Stimulated activated CD8-positive, alpha-beta memory T cell treated with anti-CD3 and anti-CD28 coated beads, Interleukin-12 subunit alpha, Interleukin-12 subunit beta, amount 100 ng/mL, for 24 hours (primary cell): ENCODE results near the gene NRIP2.

Experiments used
- DNase-seq: peaks from one replicate; pipeline ENCODE4 v3.0.0-alpha.2; 2020; ENCODE audit errors: extremely low read depth

The NRIP2 gene

DNA sequence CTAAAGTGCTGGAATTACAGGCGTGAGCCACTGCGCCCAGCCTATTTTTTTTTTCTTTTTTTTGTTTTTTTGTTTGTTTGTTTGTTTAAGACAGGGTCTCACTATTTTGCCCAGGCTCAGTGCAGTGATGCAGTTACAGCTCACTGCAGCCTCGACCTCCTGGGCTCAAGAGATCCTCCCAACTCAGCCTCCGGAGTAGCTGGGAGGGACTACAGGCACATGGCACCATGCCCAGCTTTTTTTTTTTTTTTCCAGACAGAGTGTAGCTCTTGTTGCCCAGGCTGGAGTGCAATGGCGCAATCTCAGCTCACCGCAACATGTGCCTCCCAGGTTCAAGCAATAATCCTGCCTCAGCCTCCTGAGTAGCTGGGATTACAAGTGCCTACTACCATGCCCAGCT is 28.1 kb downstream of the NRIP2 start:
- no peak for DNase-seq

DNA sequence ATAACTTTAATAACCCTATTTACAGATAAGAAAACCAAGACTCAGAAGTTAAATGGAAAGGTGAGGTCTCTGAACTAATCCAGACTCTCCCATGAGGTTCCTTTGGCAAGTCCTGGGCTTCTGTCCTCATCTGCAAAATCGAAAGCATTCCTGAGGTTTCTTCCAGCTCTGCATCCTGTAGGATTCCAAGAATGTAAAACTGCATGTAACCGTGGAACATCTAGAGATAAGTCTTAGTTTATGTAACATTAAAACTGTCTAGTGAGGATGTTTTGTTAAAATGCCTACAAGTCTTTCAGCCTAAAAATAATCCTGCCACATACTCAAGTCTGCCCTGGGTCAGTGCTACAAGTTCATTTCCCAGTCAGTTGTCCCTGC is 29.7 kb downstream of the NRIP2 start:
- DNase-seq = no peak

DNA sequence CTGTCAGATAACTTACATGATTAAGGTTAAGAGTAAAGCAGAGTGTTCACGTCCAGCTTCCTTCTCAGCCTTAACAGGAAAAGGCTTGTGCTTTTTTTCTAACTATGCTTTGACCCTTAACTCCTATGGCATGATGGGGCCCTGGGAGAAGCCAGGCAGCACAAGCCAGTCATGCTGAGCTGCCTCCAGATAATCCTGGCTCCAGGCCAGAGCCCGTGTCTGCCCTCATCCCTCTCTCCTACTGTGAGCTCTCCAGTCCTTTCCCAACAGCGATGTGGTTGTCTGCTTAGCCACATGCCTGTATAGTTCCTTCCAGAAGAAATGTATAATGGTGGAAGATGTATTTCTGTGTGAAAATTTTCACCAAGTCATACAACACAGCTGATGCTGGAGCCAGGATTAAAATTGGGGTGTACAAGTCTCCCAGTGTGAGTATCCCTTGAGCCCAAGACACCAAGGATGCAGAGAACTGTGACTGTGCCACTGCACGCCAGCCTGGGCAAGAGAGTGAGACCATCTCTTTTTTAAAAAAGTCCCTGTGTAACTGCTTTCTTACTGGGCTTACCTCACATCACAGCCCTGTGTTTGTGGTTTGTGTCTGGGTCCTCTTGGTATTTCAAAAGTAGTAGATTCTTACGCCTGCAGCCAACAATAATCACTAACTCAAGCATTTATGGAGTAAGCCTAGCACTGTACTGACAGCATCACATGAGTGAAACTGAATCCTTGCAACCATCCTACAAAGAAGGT is 30.3 kb downstream of the NRIP2 start:
- DNase-seq = no peak

DNA sequence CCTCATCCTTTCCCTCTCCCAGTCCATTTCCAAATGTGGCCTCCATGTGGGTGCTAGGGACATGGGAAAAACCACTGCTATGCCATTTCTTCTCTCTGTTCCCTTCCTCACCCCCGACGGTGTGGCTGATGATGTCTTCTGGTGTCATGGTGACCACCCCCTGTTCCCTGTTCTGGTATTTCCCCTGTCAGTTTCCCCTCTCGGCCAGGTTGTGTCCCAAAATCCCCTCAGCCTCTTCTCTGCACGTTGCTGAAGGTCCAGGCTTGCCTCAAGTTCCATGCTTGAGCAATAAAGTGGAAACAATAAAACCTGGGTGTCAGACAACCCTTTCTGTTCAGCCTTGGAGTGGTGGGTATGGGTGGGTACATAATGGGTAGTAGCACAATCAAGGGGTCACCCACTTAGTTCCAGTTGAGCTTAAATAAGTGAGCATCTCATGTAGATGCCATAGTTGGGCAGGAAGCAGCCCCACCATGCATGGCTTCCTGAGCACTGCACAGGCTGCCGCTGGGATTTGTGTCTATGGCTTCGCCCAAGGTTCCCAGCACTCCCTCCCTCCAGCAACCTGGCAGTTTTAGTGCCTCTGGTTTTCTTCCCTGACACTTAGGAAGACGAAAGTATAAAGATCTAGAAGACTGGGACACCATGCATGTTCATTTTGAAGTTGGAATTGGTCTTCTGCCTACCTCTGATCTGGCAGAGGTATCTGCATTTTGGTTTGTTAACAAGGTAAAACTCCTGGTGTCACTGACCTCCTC is 31.0 kb downstream of the NRIP2 start:
- no peak for DNase-seq

DNA sequence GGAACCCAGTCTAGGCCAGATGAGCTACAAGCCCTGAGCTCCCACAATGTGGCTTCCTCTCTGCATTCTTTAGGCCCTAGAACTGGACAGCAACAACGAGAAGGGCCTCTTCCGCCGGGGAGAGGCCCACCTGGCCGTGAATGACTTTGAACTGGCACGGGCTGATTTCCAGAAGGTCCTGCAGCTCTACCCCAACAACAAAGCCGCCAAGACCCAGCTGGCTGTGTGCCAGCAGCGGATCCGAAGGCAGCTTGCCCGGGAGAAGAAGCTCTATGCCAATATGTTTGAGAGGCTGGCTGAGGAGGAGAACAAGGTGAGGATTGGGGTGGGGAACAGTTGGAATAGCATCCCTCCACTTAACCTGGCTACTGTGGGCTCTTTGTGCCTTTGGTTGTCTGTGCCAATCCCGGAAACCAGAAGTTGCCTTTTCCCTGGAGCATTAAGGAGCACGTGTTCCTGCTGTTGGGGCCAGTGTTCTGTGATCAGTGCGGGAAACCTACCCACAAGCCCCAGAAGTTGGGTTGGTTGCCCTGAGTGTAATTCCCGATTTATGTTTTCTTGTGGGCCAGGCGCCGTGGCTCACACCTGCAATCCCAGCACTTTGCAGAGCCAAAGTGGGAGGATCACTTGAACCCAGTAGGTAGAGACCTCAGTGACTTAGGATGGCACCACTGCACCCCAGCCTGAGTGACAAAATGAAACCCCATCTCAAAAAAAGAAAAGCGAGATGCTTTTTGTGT is 33.6 kb downstream of the NRIP2 start:
- no peak for DNase-seq

DNA sequence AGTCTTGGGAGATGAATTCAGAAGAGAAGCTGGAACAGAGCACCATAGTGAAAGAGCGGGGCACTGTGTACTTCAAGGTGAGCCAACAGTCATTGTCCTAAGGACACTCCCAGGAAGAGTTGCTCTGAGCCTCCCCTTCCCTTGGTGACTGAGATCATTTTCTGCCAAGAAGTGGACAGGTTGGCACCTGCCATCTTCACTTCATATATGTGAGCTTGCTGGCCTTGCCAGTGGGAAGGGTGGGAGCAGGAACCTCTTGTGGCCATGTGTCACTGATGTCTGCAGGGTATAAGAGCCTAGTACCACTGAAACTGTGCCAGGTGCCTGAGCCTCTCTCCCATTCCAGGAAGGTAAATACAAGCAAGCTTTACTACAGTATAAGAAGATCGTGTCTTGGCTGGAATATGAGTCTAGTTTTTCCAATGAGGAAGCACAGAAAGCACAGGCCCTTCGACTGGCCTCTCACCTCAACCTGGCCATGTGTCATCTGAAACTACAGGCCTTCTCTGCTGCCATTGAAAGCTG is 34.7 kb downstream of the NRIP2 start:
- DNase-seq = no peak

DNA sequence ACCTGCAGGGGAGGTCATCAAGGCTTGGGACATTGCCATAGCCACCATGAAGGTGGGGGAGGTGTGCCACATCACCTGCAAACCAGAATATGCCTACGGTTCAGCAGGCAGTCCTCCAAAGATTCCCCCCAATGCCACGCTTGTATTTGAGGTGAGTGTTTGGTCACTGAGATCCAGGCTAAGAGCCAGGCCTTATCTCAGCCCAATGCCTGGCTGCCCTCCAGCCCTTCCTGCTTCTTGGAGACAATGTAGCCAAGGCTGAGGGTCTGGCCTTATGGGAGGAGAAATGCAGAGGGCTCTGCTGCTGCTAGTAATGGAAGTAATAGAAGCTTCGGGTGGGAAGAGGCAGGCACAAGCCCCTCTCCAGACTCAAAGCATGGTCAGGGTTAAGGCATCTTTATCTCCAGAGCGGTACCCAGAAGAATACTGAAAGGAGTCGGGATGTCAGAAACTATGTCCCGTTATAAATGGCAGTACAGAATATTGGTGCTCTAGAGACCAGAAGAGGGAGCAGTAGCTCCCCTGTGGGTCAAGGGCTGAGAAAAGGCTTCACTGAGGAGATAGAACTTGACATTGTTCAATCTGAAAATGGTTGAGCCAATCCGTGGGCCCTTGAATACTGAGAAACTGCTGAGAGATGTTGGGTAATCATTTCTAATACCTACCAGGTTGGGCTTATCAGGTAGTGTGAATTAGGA is 37.0 kb downstream of the NRIP2 start:
- DNase-seq = no peak

DNA sequence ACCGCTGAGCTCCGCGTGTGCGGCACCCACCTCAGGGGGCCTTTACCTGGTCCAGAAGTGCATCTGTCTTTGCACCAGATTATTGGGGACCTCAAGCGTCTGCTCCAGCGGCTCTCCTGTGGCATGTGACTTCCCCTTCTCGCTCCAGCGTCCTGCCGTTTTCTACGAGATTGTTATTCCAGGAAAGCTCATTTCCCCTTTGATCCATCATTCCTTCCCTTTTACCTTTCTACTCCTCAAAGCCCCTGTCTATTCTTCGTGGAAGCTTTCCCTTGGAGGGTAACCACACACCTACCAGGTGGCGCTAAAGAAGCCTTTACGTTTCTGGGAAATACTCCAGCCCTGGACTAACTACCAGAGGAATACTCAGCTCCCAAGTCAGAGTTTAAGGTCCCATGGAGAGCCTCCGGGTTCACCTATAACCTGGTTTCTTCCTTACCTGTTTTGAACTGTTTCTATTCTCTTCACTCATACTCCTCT is 38.6 kb downstream of the NRIP2 start:
- DNase-seq = no peak

DNA sequence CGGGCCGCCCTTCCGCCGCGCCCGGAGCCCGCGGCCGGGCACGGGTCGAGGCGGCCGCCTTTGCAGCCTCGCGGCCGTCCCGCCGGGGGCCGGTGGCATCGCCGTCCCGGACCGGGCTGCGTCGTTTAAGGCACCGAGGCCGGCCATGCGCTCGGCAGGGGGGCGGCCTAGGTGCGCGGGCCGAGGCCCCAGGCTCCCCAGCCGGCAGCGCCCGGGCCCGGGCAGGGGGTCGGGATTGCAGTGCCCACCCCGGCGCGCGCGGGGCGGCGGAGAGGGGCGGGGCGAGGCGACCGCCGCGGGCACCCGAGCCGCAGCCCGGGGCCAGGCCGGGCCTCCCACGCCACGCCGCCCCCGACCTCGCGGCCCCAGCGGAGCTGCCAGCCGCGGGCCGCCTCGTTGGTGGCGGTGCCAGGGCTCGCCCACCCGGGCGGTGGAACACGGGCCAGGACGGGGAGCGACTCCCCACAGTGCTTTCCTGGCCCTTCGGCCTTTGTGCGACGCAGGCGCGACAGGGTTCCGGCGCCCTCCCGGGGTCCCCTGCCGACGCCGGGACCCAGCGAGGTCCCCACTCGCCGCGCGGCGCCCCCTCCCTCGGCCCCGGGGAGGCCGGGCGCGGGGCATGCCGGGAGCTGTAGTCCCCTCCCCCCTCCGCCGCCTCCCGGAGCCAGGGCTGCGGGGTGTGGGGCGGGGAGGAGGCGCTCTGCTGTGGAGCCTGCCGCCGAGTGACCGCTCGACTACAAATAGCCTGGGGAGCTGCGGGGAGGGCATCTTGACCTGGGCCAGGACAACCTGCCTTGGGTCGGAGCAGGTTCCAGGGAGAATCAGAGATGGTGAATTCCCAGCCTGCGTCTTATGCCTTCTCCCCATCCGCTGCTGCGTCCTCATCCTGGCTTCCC is 39.3 kb downstream of the NRIP2 start:
- peak; percentile 46 for DNase-seq

DNA sequence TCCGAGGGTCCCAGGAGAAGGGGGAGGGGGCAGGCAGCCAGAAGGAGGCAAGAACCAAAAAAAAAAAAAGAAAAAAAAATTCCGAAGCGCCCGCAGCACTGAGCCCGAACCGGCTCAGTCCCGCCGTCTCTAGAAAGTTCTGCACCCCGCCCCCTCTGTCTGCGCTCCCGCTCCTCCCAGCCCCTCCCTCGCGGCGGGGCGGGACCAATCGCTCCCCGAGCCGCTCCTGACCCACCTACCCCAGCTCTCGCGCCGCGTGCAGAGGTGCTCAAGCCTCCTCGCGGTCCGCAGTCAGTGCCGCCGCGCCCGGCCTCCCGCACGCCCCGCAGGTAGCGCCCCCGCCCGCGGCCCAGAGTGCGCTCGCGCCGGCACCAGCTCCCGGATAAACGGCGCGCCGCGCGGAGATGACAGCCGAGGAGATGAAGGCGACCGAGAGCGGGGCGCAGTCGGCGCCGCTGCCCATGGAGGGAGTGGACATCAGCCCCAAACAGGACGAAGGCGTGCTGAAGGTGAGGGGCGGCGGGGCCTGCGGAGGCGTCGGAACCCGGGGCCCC is 40.0 kb downstream of the NRIP2 start, which contains the start of gene FKBP4:
Gene FKBP4, plus strand, starts transcription at position 235 of the 554 bp plus-strand sequence. Its CDS starts 170 bp downstream, at position 405.
- peak; percentile 78 for DNase-seq

DNA sequence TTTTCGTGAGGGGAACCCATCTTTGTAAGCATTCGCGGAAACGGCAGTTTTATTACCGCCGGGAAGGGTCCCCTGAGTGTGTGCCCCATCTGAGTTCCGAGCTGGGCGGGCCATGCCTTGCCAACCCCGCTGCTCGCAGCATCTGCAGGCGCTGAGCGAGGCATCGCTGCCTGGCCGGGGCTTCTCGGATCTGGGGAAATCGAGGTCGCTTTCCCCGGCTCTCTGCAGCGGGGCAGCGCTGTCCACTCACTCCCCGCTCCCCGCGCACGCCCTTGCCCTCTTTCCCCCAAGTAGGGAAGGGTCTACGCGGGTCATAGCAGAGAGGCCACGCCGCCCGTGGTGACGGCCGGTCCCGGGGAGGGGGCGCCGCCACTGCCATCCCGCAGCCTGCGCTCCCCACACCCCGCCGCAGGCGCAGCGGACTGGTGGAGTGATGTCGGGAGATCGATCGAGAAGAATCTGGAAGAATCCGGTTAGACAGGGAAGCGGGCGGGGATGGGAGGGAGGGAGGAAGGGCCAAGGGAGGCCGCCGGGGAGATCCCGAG is 40.6 kb downstream of the NRIP2 start:
- no peak for DNase-seq

DNA sequence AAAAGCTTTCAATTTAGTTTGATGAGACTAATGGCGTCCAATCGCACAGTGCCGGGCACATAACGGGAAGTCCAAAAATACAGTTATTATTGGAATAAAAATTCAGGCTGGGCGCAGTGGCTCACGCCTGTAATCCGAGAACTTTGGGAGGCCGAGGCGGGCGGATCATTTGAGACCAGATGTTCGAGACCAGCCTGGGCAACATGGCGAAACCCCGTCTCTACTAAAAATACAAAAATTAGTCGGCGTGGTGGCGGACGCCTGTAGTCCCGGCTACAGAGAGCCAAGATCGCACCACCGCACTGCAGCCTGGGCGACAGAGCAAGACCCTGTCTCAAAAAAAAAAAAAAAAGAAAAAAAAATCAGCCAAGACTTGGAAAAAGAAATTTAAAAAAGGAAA is 41.3 kb downstream of the NRIP2 start:
- no peak for DNase-seq

DNA sequence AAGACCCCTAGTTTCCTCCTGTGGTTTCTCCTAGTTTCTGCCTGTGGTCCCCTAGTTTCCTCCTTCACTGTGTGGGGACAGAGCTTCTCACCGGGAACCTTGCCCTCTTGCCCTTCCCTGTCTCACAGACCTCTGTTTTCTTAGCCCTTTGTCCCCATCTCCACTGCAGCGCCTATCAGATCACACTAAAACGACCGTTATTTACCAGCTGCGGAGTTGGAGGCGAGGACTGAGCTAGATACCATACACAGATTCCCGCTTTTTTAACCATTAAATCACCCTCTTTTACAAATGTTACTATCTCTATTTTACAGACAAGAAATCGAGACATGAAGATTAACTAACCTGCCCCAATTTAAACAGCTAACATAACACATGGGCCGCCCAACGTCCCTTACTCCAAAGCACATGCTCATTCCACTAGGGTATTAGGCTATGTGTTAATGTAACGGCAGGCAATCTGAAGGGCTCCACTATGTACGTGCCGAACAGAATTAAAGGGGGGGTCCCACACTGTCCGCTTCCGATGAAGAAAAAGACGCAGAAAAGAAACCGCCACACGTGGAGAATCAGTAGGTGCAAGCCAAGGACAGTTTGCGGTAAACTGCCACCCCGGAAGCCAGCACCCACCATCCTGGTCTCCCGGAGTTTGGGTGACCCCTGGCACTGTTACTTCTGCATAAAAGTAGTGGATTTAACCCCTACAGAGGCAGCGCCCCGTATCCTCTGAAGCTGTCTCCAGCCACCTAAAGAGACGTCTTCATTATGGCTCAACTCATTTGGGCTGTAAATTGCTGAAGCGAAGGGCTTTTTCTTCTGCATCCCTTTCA is 41.9 kb downstream of the NRIP2 start:
- no peak for DNase-seq

DNA sequence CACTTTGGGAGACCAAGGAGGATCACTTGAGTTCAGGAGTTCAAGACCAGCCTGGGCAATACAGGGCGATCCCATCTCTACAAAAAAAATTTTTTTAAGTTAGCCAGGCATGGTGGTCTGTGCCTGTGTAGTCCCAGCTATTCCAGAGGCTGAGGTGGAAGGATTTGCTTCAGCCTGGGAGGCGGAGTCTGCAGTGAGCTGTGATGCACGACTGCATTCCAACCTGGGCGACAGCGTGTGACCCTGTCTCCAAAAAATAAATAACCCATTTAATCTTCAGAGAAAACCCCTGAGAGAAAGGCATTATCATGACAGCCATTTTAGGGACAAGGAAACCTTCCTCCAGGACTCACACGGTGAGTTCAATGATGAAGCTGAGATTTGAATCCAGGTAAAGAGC is 43.7 kb downstream of the NRIP2 start:
- no peak for DNase-seq

DNA sequence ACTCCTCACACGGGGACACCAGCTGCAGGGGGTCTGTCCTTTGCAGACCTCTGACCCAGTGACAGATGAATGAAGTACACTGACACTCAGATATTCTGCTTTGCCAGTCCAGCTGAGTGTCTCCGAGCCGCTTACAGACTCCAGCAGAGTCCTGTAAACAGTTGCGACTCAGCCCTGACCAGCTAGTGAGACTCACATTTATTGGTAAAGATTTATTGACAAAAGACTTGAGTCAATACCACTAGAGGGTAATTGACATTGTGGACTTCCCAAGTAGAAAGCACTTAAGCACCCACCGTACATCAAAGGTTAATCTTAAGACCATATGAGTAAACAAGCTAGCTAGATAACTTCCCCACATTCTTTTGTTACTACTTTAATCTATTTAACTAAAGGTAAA is 49.8 kb downstream of the NRIP2 start:
- no peak for DNase-seq

DNA sequence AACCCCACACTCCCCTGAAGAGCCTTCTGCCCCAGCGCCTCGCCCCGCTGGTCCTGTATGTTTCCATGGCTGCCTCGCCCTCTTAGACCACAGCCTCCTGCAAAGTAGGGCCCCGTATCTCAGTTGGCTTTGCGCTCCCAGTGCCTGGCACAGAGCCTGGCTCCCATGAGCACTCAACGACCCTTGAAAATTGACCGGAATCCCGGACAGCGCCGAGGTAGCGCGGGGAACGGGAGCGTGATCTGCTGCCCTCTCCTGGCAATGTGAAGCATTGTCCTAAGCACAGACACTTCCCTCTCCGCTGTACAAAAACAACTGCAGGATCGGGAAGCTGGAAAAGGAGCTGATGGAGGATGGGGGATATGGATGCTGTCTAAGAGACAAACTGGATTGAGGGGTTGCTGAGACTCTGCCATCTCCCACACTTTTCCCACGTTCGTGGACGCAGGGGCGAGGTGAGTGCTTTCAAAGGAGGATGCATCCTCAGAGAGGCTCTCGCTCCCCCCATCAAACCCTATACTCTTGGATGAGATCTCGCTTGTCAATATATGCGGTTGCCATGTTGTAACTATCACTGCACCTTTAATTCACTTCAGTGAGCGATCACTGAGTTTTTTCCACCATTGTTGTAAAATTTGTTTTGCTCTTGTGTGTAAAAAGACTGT is 50.8 kb downstream of the NRIP2 start:
- DNase-seq = no peak

DNA sequence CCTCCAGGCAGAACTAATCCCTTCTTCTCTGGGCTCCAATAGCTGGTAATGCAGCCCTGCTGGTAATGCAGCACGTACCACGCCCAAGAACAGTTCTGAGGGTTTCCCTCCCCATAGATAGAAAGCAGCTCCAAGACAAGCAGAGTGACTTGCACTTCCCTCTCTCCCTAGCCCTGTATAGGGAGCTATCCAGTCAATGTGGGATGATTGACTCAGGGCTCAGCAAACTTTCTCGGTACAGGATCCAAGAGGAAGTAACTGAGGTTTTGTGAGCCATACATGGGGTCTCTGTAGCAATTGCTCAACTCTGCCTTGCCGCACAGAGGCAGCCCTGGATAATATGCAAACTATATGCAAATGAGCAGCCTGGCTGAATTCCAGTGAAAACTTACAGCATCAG is 55.6 kb downstream of the NRIP2 start:
- no peak for DNase-seq

DNA sequence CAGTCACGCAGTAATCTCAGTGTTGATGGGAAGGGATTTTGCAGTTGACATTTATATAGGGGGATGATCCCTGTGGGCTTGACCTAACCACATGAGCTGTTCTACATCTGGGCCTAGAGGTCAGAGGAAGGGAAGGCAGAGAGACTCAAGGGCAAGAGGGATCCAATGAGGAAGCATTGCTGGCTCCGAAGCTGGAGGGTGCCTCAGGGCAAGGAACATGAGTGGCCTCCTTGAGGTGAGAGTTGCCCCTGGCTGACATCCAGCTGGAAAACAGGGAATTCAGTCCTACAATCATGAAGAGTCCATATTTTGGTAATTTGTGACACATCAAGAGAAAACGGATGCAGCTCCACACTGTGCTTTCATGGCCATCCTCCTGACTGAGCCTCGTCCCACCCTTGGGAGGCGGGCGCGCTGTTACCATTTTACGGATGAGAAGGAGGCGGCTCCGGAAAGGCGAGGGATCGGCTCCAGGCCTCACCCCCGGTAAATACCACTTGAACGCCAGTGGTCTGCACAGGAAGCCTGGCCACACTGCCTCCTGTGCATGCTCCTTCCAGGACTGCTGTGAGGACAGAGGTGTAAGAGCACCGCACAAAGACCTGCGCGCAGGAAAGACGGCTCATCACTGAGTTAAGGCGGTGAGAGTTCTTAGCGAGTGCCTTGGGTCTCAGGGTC is 58.6 kb downstream of the NRIP2 start:
- DNase-seq = no peak
